WTC11 (cell line): ENCODE results near the gene BRIX1. TPM values are rescaled to one million over a fixed set of nuclear protein-coding genes. Genes with fewer than 3 reads are reported as not detected.

Experiments used
- ATAC-seq: fragments of 200-7000 bp; cut with Tn5 transposase; 2 replicates; pipeline ENCODE4 v1.10.0; 2021; ENCODE audit warnings: mild to moderate bottlenecking, moderate library complexity
- CTCF ChIA-PET: fragments of 300-600 bp; sonication (Branson Sonifier 250); formaldehyde crosslinking; loops from one replicate; lab custom pipeline; 2021; ENCODE audit warnings: antibody characterized with exemption; lab: Charles Lee
- POLR2A ChIA-PET: fragments of 350-600 bp; sonication (Branson Sonifier 250); formaldehyde crosslinking; loops from one replicate; lab custom pipeline; 2021; ENCODE audit warnings: antibody characterized with exemption; lab: Charles Lee
- DNase-seq: peaks from one replicate; pipeline ENCODE4 v3.0.0; 2021; ENCODE audit warnings: low spot score
- H3K27ac Mint-ChIP-seq: 2 replicates; pipeline ENCODE4 v1.8.0; 2021; ENCODE audit warnings: mixed read lengths
- H3K27me3 Mint-ChIP-seq: 2 replicates; pipeline ENCODE4 v1.8.0; 2021; ENCODE audit warnings: low read depth, mild to moderate bottlenecking, moderate library complexity, mixed read lengths
- H3K36me3 Mint-ChIP-seq: 2 replicates; pipeline ENCODE4 v1.8.0; 2021; ENCODE audit warnings: mixed read lengths
- H3K4me1 Mint-ChIP-seq: 2 replicates; pipeline ENCODE4 v1.8.0; 2022; ENCODE audit warnings: mixed read lengths
- H3K4me3 Mint-ChIP-seq: 2 replicates; pipeline ENCODE4 v1.8.0; 2021; ENCODE audit warnings: mild to moderate bottlenecking, moderate library complexity, mixed read lengths
- H3K9me3 Mint-ChIP-seq: 2 replicates; pipeline ENCODE4 v1.8.0; 2021; ENCODE audit warnings: mixed read lengths
- CBFB ChIP-seq: sonication (generic); formaldehyde crosslinking; IDR thresholded peaks from 2 replicates; pipeline ENCODE4 v1.8.1; 2022; ENCODE audit warnings: mild to moderate bottlenecking, low read depth, missing genetic modification reagents
- CREB1 ChIP-seq: sonication (generic); formaldehyde crosslinking; IDR thresholded peaks from 2 replicates; pipeline ENCODE4 v1.8.0; 2023; ENCODE audit warnings: mild to moderate bottlenecking, missing genetic modification reagents
- CREM ChIP-seq: sonication (generic); formaldehyde crosslinking; IDR thresholded peaks from 2 replicates; pipeline ENCODE4 v1.8.1; 2022; ENCODE audit warnings: mild to moderate bottlenecking, missing genetic modification reagents, moderate library complexity
- CTCF ChIP-seq: fragments of 200-600 bp; IDR thresholded peaks from 2 replicates; pipeline ENCODE4 v1.8.0; 2022; ENCODE audit warnings: antibody characterized with exemption
- ETV6 ChIP-seq: sonication (generic); formaldehyde crosslinking; IDR thresholded peaks from 2 replicates; pipeline ENCODE4 v1.8.1; 2022; ENCODE audit warnings: mild to moderate bottlenecking, missing genetic modification reagents
- FOXK1 ChIP-seq: sonication (generic); formaldehyde crosslinking; IDR thresholded peaks from 2 replicates; pipeline ENCODE4 v1.8.0; 2022; ENCODE audit warnings: mild to moderate bottlenecking, moderate library complexity, missing genetic modification reagents
- FOXP4 ChIP-seq: sonication (generic); formaldehyde crosslinking; IDR thresholded peaks from 2 replicates; pipeline ENCODE4 v1.8.0; 2022; ENCODE audit warnings: mild to moderate bottlenecking, missing genetic modification reagents
- GABPB1 ChIP-seq: sonication (generic); formaldehyde crosslinking; IDR thresholded peaks from 2 replicates; pipeline ENCODE4 v1.8.1; 2023; ENCODE audit warnings: mild to moderate bottlenecking, missing genetic modification reagents
- GRHL2 ChIP-seq: fragments of 250-450 bp; sonication (Bioruptor Pico); IDR thresholded peaks from 2 replicates; pipeline ENCODE4 v1.8.0; 2022; ENCODE audit warnings: mild to moderate bottlenecking, moderate library complexity; ENCODE audit not compliant: insufficient replicate concordance, severe bottlenecking
- GTF2I ChIP-seq: fragments of 250-450 bp; sonication (Bioruptor Pico); conservative IDR thresholded peaks from 2 replicates; pipeline ENCODE4 v1.4.0; 2021; ENCODE audit warnings: mild to moderate bottlenecking
- IRF1 ChIP-seq: sonication (generic); formaldehyde crosslinking; IDR thresholded peaks from 2 replicates; pipeline ENCODE4 v1.8.0; 2023; ENCODE audit warnings: missing genetic modification reagents
- MXD4 ChIP-seq: fragments of 250-450 bp; sonication (Bioruptor Pico); IDR thresholded peaks from 2 replicates; pipeline ENCODE4 v1.8.0; 2021; ENCODE audit warnings: mild to moderate bottlenecking, moderate library complexity, borderline replicate concordance
- NR2C2 ChIP-seq: sonication (generic); formaldehyde crosslinking; IDR thresholded peaks from 2 replicates; pipeline ENCODE4 v1.8.0; 2022; ENCODE audit warnings: mild to moderate bottlenecking, missing genetic modification reagents
- NR3C1 ChIP-seq: sonication (generic); formaldehyde crosslinking; conservative IDR thresholded peaks from 2 replicates; pipeline ENCODE4 v1.8.1; 2023; ENCODE audit warnings: low read depth, mild to moderate bottlenecking, missing genetic modification reagents
- PRRX2 ChIP-seq: fragments of 250-450 bp; sonication (Bioruptor Pico); IDR thresholded peaks from 2 replicates; pipeline ENCODE4 v1.8.0; 2021; ENCODE audit warnings: mild to moderate bottlenecking
- STAT6 ChIP-seq: sonication (generic); formaldehyde crosslinking; conservative IDR thresholded peaks from 2 replicates; pipeline ENCODE4 v1.8.1; 2023; ENCODE audit warnings: mild to moderate bottlenecking, low read depth, missing genetic modification reagents, moderate library complexity
- TEAD1 ChIP-seq: sonication (generic); formaldehyde crosslinking; IDR thresholded peaks from 2 replicates; pipeline ENCODE4 v1.8.0; 2022; ENCODE audit warnings: mild to moderate bottlenecking, missing genetic modification reagents
- ZBTB21 ChIP-seq: sonication (generic); formaldehyde crosslinking; IDR thresholded peaks from 2 replicates; pipeline ENCODE4 v1.8.1; 2023; ENCODE audit warnings: mild to moderate bottlenecking, missing genetic modification reagents, borderline replicate concordance
- ZBTB43 ChIP-seq: sonication (generic); formaldehyde crosslinking; IDR thresholded peaks from 2 replicates; pipeline ENCODE4 v1.8.1; 2023; ENCODE audit warnings: mild to moderate bottlenecking, missing genetic modification reagents
- ZNF121 ChIP-seq: sonication (generic); formaldehyde crosslinking; IDR thresholded peaks from 2 replicates; pipeline ENCODE4 v1.8.0; 2023; ENCODE audit warnings: missing genetic modification reagents
- ZNF138 ChIP-seq: sonication (generic); formaldehyde crosslinking; conservative IDR thresholded peaks from 2 replicates; pipeline ENCODE4 v1.8.1; 2022; ENCODE audit warnings: mild to moderate bottlenecking, moderate library complexity, missing genetic modification reagents
- ZNF263 ChIP-seq: sonication (generic); formaldehyde crosslinking; IDR thresholded peaks from 2 replicates; pipeline ENCODE4 v1.8.1; 2022; ENCODE audit warnings: low read depth, mild to moderate bottlenecking, moderate library complexity, missing genetic modification reagents
- ZNF396 ChIP-seq: fragments of 250-450 bp; sonication (Bioruptor Pico); IDR thresholded peaks from 2 replicates; pipeline ENCODE4 v1.8.0; 2021; ENCODE audit warnings: mild to moderate bottlenecking, moderate library complexity, borderline replicate concordance
- ZNF425 ChIP-seq: fragments of 250-450 bp; sonication (Bioruptor Pico); conservative IDR thresholded peaks from 2 replicates; pipeline ENCODE4 v1.9.0; 2021; ENCODE audit warnings: mild to moderate bottlenecking
- total RNA-seq: library from RNA; stranded (reverse); gene quantifications from 3 replicates; pipeline ENCODE4 v1.2.3, GENCODE V29; 2021

The BRIX1 gene
- total RNA-seq, 1 experiment from 2014 or later = 57.3 TPM

- H3K27ac Mint-ChIP-seq = no peak overlapping the region
- no peaks in the 10 kb centered on the region for H3K27me3 Mint-ChIP-seq
- ChIA-PET CTCF (interaction anchor here (4.4 kb wide), 1 partner anchor 415 kb away, joined by 30 read pairs; no protein-coding TSS in a partner anchor), POLR2A (interaction anchor here (0.6 kb wide), 2 partner anchors 10 to 15 kb away, joined by 3 read pairs; partner anchors contain the start of genes BRIX1 and RAD1)
- no peaks in the 10 kb centered on the region for H3K9me3 Mint-ChIP-seq
- TF ChIP-seq GABPB1 (no peak), ZNF263 (CRISPR knock-in tag) (no peak), GTF2I (CRISPR knock-in tag) (no peak), ZNF138 (CRISPR knock-in tag) (no peak), ZBTB21 (CRISPR knock-in tag) (no peak), ZNF396 (CRISPR knock-in tag) (no peak), GRHL2 (CRISPR knock-in tag) (no peak), ZNF425 (no peak), ZNF121 (no peak), FOXP4 (CRISPR knock-in tag) (no peak), ZBTB43 (CRISPR knock-in tag) (no peak), CTCF (no peak), IRF1 (CRISPR knock-in tag) (no peak), CREM (CRISPR knock-in tag) (no peak)
- DNase-seq (no peak), ATAC-seq (no peak)
- peaks cover 14% of the 10 kb centered on the region for H3K36me3 Mint-ChIP-seq
- H3K4me3 Mint-ChIP-seq = no peak overlapping the region
- peaks cover 28% of the 10 kb centered on the region for H3K4me1 Mint-ChIP-seq
Measured at GRCh38 chr5:34900652-34901051, 14.9 kb upstream of the BRIX1 start.

GRCh38 chr5:34903260-34903659 is 12.3 kb upstream of the BRIX1 start:
- TF ChIP-seq ZNF396 (CRISPR knock-in tag) = no peak
- TF ChIP-seq NR2C2 = no peak
- no peak for TF ChIP-seq PRRX2 (CRISPR knock-in tag)
- no peak for TF ChIP-seq FOXK1
- TF ChIP-seq STAT6 (CRISPR knock-in tag) = no peak
- no peak for TF ChIP-seq TEAD1 (CRISPR knock-in tag)
- TF ChIP-seq NR3C1 (CRISPR knock-in tag) = no peak
- no peak for TF ChIP-seq CREB1
- TF ChIP-seq ETV6 (CRISPR knock-in tag) = no peak
- no peak for TF ChIP-seq CBFB (CRISPR knock-in tag)
- TF ChIP-seq MXD4 (CRISPR knock-in tag) = no peak
- ATAC-seq (no peak), DNase-seq (no peak)
- POLR2A ChIA-PET = interaction anchor here (1.2 kb wide), 1 partner anchor 26 kb away, joined by 3 read pairs; the partner anchor contains the start of gene DNAJC21
- Mint-ChIP-seq H3K27ac (0 out of 2 replicates have a peak overlapping the region, but pooled peaks have one; percentile 64), H3K9me3 (no peaks in the 10 kb centered on the region), H3K36me3 (peaks cover 17% of the 10 kb centered on the region), H3K27me3 (no peaks in the 10 kb centered on the region), H3K4me1 (peaks cover 16% of the 10 kb centered on the region), H3K4me3 (no peak overlapping the region)
- CTCF ChIA-PET = no interaction called here
